Spleen (tissue), 11 donors: ENCODE measurements around the gene UAP1. TPM values are rescaled to one million over a fixed set of nuclear protein-coding genes. Genes with fewer than 3 reads are reported as not detected.

Experiments used
- DNase-seq: peaks from one replicate; pipeline ENCODE4 v3.0.0-alpha.2; 2020
- H3K27ac ChIP-seq, 8 donors: fragments of 200-600 bp; sonication (generic) in 7 of 8; 1 replicate in 4 of 8; 2 replicates in 4 of 8; pipeline versions ENCODE4 v1.5.0 to v1.8.0; 2016 to 2021; ENCODE audit warnings: inconsistent platforms in 4 of 8, mild to moderate bottlenecking in 4 of 8, moderate library complexity in 1 of 8
- H3K27me3 ChIP-seq, 7 donors: fragments of 200-600 bp; sonication (generic) in 6 of 7; replicated peaks in 1 of 7; 1 replicate in 4 of 7; 2 replicates in 3 of 7; pipeline versions ENCODE4 v1.5.0 to v1.8.0; 2016 to 2021; ENCODE audit warnings: inconsistent platforms in 3 of 7, mild to moderate bottlenecking in 1 of 7
- H3K36me3 ChIP-seq, 6 donors: fragments of 200-600 bp; sonication (generic) in 5 of 6; 1 replicate in 4 of 6; 2 replicates in 2 of 6; pipeline versions ENCODE4 v1.5.0 to v1.8.0; 2016 to 2021; ENCODE audit warnings: inconsistent platforms in 2 of 6
- H3K4me1 ChIP-seq, 6 donors: fragments of 200-600 bp; sonication (generic) in 5 of 6; 1 replicate in 3 of 6; 2 replicates in 3 of 6; pipeline versions ENCODE4 v1.5.0 to v1.8.0; 2016 to 2021; ENCODE audit warnings: inconsistent platforms in 3 of 6
- H3K4me3 ChIP-seq, 8 donors: fragments of 200-600 bp; sonication (generic) in 7 of 8; 1 replicate in 4 of 8; 2 replicates in 4 of 8; pipeline versions ENCODE4 v1.5.0 to v1.8.0; 2016 to 2021; ENCODE audit warnings: inconsistent platforms in 4 of 8, mild to moderate bottlenecking in 4 of 8, moderate library complexity in 2 of 8
- H3K9me3 ChIP-seq, 8 donors: fragments of 200-600 bp; sonication (generic) in 7 of 8; 1 replicate in 4 of 8; 2 replicates in 4 of 8; pipeline versions ENCODE4 v1.5.0 to v1.8.0; 2016 to 2021; ENCODE audit warnings: inconsistent platforms in 4 of 8
- CTCF ChIP-seq, 11 experiments: fragments of 200-600 bp in 7 of 11; fragments of 450-650 bp in 4 of 11; sonication (generic) in 4 of 11; IDR thresholded peaks in 8 of 11; conservative IDR thresholded peaks in 3 of 11; 1 replicate in 7 of 11; 2 replicates in 4 of 11; pipeline versions ENCODE4 v1.4.0 to v1.8.0; 2016 to 2021; ENCODE audit warnings: antibody characterized with exemption in 11 of 11, inconsistent platforms in 4 of 11, mild to moderate bottlenecking in 1 of 11
- POLR2A ChIP-seq, 3 donors: fragments of 450-650 bp; IDR thresholded peaks; one replicate each; pipeline ENCODE4 v1.5.1; 2017; ENCODE audit warnings: antibody characterized with exemption in 3 of 3, mild to moderate bottlenecking in 1 of 3
- POLR2AphosphoS5 ChIP-seq, 3 donors: sonication (generic); formaldehyde crosslinking; IDR thresholded peaks; one replicate each; pipeline ENCODE4 v1.5.1; 2017; ENCODE audit warnings: antibody characterized with exemption in 3 of 3
- WGBS, 5 donors: extraction: QIAGEN DNeasy Blood & Tissue Kit in 3 of 5; methylation state at CpG; one replicate each; pipeline versions ENCODE4 v1.1.5 to v1.1.7; 2013 to 2018; 5-methylcytosine and 5-hydroxymethylcytosine counted together
- intact Hi-C: fragments of 100-400 bp; cut with DNase I; formaldehyde crosslinking; loops from one replicate; pipeline ENCODE4 v1.15.0; 2023; ENCODE audit warnings: low total_unique reads
- polyA plus RNA-seq, 3 donors: library from polyadenylated mRNA; stranded (reverse); fragments of 200-250 nt; gene quantifications; one replicate each; pipeline ENCODE4 v1.2.1, GENCODE V29; 2013
- total RNA-seq, 7 donors: library from RNA; depleted of rRNA in 3 of 7; stranded (reverse); fragments of >200 nt in 3 of 7; fragmentation: NEBNext Ultra II Directional in 4 of 7; extraction: Animal tissue kit (Norgen Biotek cat#: 25700) in 4 of 7; gene quantifications; one replicate each; pipeline versions ENCODE4 v1.1.0 to v1.2.1, GENCODE V29; 2016 to 2021
- donor health status: healthy with polysubstance abuse.
- donor health status: DM: no; HTN: no; CAD: no; lungs with moderate emphysema.
- donor health status: DM: no; HTN: no; CAD: no.
- donor health status: Bipolar disorder and iron deficiency.
- donor health status: healthy.
- donor health status: DM: no; HTN: no; CAD: no.
- donor health status: DM: yes; HTN: yes; CAD: no.

The UAP1 gene
- total and polyA plus RNA-seq, 10 donors = 13.1 to 48.3 (median 21.2) TPM

GRCh38 chr1:162587347-162587746, 25.8 kb downstream of the UAP1 start:
- Histone ChIP-seq H3K4me1 (no peaks in the 10 kb centered on the region), H3K36me3 (peaks cover 2 to 91% (median 32%) of the 10 kb centered on the region in 6 donors), H3K4me3 (no peak overlapping the region), H3K27ac (no peak overlapping the region), H3K9me3 (no peaks in the 10 kb centered on the region), H3K27me3 (no peaks in the 10 kb centered on the region)
- no peak for DNase-seq
- no peak for TF ChIP-seq POLR2AphosphoS5 (IDR thresholded peaks at IDR 0.05)
- intact Hi-C loops = no loop called here
- 88 to 95% (median 89%) methylated on average over 6 of the region's 6 CpGs for WGBS, 5 donors

- Histone ChIP-seq H3K4me1 (no peaks in the 10 kb centered on the region), H3K27ac (no peak overlapping the region), H3K9me3 (no peaks in the 10 kb centered on the region), H3K36me3 (peaks cover 2 to 91% (median 34%) of the 10 kb centered on the region in 6 donors), H3K27me3 (no peaks in the 10 kb centered on the region), H3K4me3 (no peak overlapping the region)
- no peak for TF ChIP-seq CTCF (IDR thresholded peaks at IDR 0.05 in 8 of 11, conservative IDR thresholded peaks at IDR 0.05 in 3 of 11)
- TF ChIP-seq POLR2AphosphoS5 (IDR thresholded peaks at IDR 0.05) = no peak
- no peak for TF ChIP-seq POLR2A (IDR thresholded peaks at IDR 0.05)
- intact Hi-C loops = no loop called here
- 93 to 96% (median 94%) methylated on average over 5 of the region's 5 CpGs for WGBS, 5 donors
- DNase-seq = no peak
Measured at GRCh38 chr1:162587761-162588260, 26.3 kb downstream of the UAP1 start.

- intact Hi-C loops = no loop called here
- H3K36me3 ChIP-seq = peaks cover 2 to 89% (median 39%) of the 10 kb centered on the region in 6 donors
Measured at GRCh38 chr1:162590101-162590500, 28.6 kb downstream of the UAP1 start.

GRCh38 chr1:162590686-162591085, 29.2 kb downstream of the UAP1 start:
- intact Hi-C loops = no loop called here
- TF ChIP-seq CTCF (IDR thresholded peaks at IDR 0.05 in 8 of 11, conservative IDR thresholded peaks at IDR 0.05 in 3 of 11) (no peak), POLR2AphosphoS5 (IDR thresholded peaks at IDR 0.05) (no peak), POLR2A (IDR thresholded peaks at IDR 0.05) (no peak)
- no peak overlapping the region for H3K4me3 ChIP-seq
- H3K27ac ChIP-seq = no peak overlapping the region
- H3K27me3 ChIP-seq = no peaks in the 10 kb centered on the region
- H3K9me3 ChIP-seq = no peaks in the 10 kb centered on the region
- H3K4me1 ChIP-seq = no peaks in the 10 kb centered on the region
- DNase-seq = no peak
- WGBS, 5 donors = 94 to 96% (median 96%) methylated on average over 2 of the region's 2 CpGs
- peaks cover 2 to 89% (median 40%) of the 10 kb centered on the region in 6 donors for H3K36me3 ChIP-seq

More at GRCh38 chr1:162590101-162590500, 28.6 kb downstream of the UAP1 start:
- no peak overlapping the region for H3K27ac ChIP-seq
- no peak for TF ChIP-seq CTCF (IDR thresholded peaks at IDR 0.05 in 8 of 11, conservative IDR thresholded peaks at IDR 0.05 in 3 of 11)
- no peak for TF ChIP-seq POLR2A (IDR thresholded peaks at IDR 0.05)
- TF ChIP-seq POLR2AphosphoS5 (IDR thresholded peaks at IDR 0.05) = no peak
- no peaks in the 10 kb centered on the region for H3K27me3 ChIP-seq
- WGBS, 5 donors = 82 to 93% (median 88%) methylated on average over 3 of the region's 3 CpGs
- H3K4me3 ChIP-seq = no peak overlapping the region
- DNase-seq = no peak
- H3K4me1 ChIP-seq = no peaks in the 10 kb centered on the region
- H3K9me3 ChIP-seq = no peaks in the 10 kb centered on the region
